ENCODE data around the gene TMIGD1. TPM values are rescaled to one million over a fixed set of nuclear protein-coding genes. Genes with fewer than 3 reads are reported as not detected.

TMIGD1 gene
- total and polyA plus RNA-seq, 2 experiments from 2014 or later, result 2.5 to 3.2 TPM

DNA sequence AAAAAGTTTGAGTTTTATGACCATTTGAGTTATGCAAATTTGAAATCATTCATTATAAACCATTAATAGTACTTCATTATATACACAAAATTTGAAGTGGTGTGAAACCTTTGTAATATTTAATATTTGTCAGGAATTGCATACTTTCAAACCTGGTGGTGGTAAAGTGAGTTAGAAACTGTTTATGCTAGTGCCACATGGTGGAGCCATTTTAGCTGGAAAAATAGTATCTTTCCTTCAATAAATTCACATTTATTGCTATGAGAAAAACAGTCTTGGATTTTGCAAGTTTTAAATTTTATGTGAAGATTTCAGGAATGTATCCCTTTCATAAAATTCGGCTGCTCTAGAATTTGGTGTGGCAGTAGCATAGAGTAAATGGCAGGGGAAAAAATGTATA is 34.9 kb downstream of the TMIGD1 start:
- Histone ChIP-seq H3K9me2 (replicated peaks; ENCODE audit: insufficient read depth) (no peaks in the 10 kb centered on the region), H3K27ac (no peak overlapping the region), H3K4me2 (no peak overlapping the region), H3K36me3 (replicated peaks; ENCODE audit: insufficient read depth, low read depth) (no peaks in the 10 kb centered on the region), H2AFZ (no peak overlapping the region), H4K20me1 (ENCODE audit: insufficient read depth, poor library complexity, severe bottlenecking) (no peaks in the 10 kb centered on the region), H3K4me1 (ENCODE audit: insufficient read depth) (no peaks in the 10 kb centered on the region), H3K9me3 (ENCODE audit: low read depth) (no peaks in the 10 kb centered on the region), H3K79me2 (no peaks in the 10 kb centered on the region), H3K27me3 (no peaks in the 10 kb centered on the region), H3K4me3 (no peak overlapping the region)
- TF ChIP-seq CTCF (IDR thresholded peaks at IDR 0.05; ENCODE audit: poor library complexity) (peak; percentile 43), EZH2 (IDR thresholded peaks at IDR 0.05; ENCODE audit: borderline replicate concordance) (no peak), EZH2phosphoT487 (IDR thresholded peaks at IDR 0.05; ENCODE audit: low read depth, severe bottlenecking, unreplicated experiment) (no peak)
- 83% methylated on average over 1 of the region's 1 CpG for WGBS (ENCODE audit: low lambda C conversion rate, missing lambda C conversion rate)
- DNase-seq (ENCODE audit: low spot score), result no peak

- Histone ChIP-seq H4K20me1 (ENCODE audit: insufficient read depth, poor library complexity, severe bottlenecking) (no peaks in the 10 kb centered on the region), H3K4me2 (no peak overlapping the region), H3K4me1 (ENCODE audit: insufficient read depth) (no peaks in the 10 kb centered on the region), H3K36me3 (replicated peaks; ENCODE audit: insufficient read depth, low read depth) (no peaks in the 10 kb centered on the region), H2AFZ (no peak overlapping the region), H3K4me3 (no peak overlapping the region), H3K9me3 (ENCODE audit: low read depth) (no peaks in the 10 kb centered on the region), H3K79me2 (no peaks in the 10 kb centered on the region), H3K27ac (no peak overlapping the region), H3K27me3 (no peaks in the 10 kb centered on the region), H3K9me2 (replicated peaks; ENCODE audit: insufficient read depth) (no peaks in the 10 kb centered on the region)
- TF ChIP-seq CTCF (IDR thresholded peaks at IDR 0.05; ENCODE audit: poor library complexity), result no peak
- TF ChIP-seq EZH2phosphoT487 (IDR thresholded peaks at IDR 0.05; ENCODE audit: low read depth, severe bottlenecking, unreplicated experiment), result no peak
- no peak for TF ChIP-seq EZH2 (IDR thresholded peaks at IDR 0.05; ENCODE audit: borderline replicate concordance)
- 87% methylated on average over 4 of the region's 4 CpGs for WGBS (ENCODE audit: low lambda C conversion rate, missing lambda C conversion rate)
- DNase-seq (ENCODE audit: low spot score), result no peak
Measured at GRCh38 chr17:30297715-30298114, 36.1 kb downstream of the TMIGD1 start.

- Histone ChIP-seq H3K9me2 (replicated peaks; ENCODE audit: insufficient read depth) (no peaks in the 10 kb centered on the region), H3K9me3 (ENCODE audit: low read depth) (no peaks in the 10 kb centered on the region), H3K79me2 (no peaks in the 10 kb centered on the region), H3K4me2 (no peak overlapping the region), H3K27ac (no peak overlapping the region), H4K20me1 (ENCODE audit: insufficient read depth, poor library complexity, severe bottlenecking) (no peaks in the 10 kb centered on the region), H3K27me3 (no peaks in the 10 kb centered on the region), H2AFZ (no peak overlapping the region), H3K36me3 (replicated peaks; ENCODE audit: insufficient read depth, low read depth) (no peaks in the 10 kb centered on the region), H3K4me3 (no peak overlapping the region), H3K4me1 (ENCODE audit: insufficient read depth) (no peaks in the 10 kb centered on the region)
- no peak for DNase-seq (ENCODE audit: low spot score)
- TF ChIP-seq EZH2phosphoT487 (IDR thresholded peaks at IDR 0.05; ENCODE audit: low read depth, severe bottlenecking, unreplicated experiment) (no peak), CTCF (IDR thresholded peaks at IDR 0.05; ENCODE audit: poor library complexity) (no peak), EZH2 (IDR thresholded peaks at IDR 0.05; ENCODE audit: borderline replicate concordance) (no peak)
- 77% methylated on average over 5 of the region's 5 CpGs for WGBS (ENCODE audit: low lambda C conversion rate, missing lambda C conversion rate)
Measured at GRCh38 chr17:30296499-30297080, 37.3 kb downstream of the TMIGD1 start.

All from hepatocyte (in vitro differentiated cells).